HG02610 (cell line): Measurements from ENCODE around the gene PELI3.

Experiments
- ATAC-seq: cut with Tn5 transposase; IDR thresholded peaks from one replicate; pipeline ENCODE4 v1.9.1; 2021; ENCODE audit warnings: mild to moderate bottlenecking, moderate library complexity; ENCODE audit not compliant: unreplicated experiment

The PELI3 gene

DNA sequence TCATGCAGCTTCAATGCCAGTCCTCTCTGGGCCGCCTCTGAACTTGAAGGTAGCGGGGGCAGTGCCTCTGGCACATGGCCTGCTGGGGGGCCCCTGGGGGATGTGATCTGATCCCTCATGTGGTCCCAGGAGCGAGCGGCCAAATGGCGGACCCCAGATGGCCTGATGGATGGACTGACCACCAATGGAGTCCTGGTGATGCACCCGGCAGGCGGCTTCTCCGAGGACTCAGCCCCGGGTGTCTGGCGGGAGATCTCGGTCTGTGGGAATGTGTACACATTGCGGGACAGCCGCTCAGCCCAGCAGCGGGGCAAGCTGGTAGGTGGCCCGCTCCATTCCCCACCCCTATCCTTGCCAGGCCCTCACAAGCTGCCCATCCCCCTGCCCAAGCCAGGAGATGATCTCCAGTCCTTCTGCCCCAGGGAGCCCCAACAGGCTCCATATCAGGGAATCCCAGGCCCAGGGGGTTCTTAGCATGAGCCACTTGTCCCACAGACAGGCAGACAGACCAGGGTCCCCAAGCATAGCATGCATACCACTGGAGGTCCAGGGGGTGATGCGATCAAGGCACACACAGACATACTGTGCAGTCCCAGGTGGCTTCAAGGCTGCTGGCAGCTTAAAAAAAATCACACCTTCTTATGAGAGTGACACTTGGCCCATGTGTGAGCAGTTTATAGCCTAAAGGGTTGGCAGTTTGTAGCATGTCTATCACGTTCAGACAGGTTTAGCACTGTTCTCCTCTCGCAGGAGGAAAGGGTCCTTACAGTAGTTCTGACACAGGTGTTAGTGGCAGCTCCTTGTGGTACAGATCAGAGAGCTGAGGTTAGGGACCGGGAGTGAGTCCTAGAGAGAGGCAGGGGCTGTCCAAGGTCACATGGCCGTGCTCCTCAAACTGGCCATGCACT lies 7.2 kb downstream of the PELI3 start:
- ATAC-seq = no peak

DNA sequence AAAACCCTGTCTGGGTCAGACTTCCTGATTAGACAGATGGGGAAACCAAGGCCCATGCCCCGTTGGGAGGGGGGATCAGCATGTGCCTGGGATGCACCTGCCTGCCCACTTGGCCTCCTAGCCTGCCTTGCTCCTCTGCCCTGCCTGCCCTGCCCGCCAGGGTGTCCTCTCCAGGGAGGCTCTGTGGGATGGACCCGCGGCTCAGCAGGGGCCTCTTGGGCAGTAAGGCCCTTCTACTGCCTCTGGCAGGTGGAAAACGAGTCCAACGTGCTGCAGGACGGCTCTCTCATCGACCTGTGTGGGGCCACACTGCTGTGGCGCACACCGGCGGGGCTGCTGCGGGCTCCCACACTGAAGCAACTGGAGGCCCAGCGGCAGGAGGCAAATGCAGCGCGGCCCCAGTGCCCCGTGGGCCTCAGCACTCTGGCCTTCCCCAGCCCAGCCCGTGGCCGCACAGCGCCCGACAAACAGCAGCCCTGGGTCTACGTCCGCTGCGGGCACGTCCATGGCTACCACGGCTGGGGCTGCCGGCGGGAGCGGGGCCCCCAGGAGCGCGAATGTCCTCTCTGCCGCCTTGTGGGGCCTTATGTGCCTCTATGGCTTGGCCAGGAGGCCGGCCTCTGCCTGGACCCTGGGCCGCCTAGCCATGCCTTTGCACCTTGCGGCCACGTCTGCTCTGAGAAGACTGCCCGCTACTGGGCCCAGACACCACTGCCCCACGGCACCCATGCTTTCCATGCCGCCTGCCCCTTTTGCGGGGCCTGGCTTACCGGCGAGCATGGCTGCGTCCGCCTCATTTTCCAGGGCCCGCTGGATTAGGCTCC lies 8.9 kb downstream of the PELI3 start:
- no peak for ATAC-seq

DNA sequence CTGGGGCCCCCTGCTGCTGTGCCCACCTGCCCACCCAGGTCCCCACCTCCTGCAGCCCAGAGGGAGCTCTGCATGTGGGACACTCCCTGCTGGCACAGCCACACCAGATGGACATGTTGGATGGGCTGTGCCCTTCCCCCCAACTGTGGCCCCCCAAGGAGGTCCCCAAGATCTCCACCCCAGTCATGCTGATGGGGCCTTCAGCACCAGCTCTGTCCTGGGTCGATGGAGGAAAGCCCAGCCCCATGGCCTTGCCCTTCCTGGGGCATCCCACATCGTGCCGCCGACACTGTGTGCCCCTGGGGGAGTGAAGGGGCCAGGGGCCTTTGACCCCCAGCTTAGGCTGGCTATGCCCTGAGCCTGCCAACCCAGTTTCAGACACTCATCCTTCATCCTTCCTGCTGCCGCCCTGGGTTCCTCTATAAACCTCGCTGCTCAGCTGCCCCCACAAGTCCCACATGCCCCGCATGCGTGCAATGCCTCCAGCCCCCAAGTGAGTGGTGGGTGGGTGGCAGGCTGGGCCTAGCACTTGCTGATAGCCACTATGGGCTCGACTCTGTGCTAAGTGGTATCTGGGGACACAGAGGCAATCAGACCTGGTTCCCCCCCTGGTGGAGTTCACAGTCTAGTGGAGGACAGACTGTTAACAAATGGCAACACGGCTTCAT lies 9.6 kb downstream of the PELI3 start:
- no peak for ATAC-seq

DNA sequence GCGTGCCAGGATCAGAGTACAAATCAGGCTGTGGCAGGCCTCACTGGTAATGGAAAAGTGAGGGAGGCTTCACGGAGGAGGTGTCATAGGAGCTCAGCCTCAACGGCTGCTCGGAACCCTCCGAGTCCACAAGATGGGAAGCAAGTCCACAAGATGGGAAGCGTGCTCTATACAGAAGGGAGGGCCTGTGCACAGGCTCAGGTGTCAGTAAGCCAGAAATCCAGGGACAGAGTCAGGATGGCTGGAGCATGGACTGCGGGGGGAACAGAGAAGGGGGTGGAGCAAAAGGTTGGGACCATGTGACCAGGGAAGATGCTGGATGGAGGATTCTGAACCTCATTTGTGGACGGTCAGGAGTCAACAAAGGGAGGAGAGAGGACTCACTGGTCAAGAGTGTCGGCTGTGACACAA lies 10.1 kb downstream of the PELI3 start:
- ATAC-seq = no peak

DNA sequence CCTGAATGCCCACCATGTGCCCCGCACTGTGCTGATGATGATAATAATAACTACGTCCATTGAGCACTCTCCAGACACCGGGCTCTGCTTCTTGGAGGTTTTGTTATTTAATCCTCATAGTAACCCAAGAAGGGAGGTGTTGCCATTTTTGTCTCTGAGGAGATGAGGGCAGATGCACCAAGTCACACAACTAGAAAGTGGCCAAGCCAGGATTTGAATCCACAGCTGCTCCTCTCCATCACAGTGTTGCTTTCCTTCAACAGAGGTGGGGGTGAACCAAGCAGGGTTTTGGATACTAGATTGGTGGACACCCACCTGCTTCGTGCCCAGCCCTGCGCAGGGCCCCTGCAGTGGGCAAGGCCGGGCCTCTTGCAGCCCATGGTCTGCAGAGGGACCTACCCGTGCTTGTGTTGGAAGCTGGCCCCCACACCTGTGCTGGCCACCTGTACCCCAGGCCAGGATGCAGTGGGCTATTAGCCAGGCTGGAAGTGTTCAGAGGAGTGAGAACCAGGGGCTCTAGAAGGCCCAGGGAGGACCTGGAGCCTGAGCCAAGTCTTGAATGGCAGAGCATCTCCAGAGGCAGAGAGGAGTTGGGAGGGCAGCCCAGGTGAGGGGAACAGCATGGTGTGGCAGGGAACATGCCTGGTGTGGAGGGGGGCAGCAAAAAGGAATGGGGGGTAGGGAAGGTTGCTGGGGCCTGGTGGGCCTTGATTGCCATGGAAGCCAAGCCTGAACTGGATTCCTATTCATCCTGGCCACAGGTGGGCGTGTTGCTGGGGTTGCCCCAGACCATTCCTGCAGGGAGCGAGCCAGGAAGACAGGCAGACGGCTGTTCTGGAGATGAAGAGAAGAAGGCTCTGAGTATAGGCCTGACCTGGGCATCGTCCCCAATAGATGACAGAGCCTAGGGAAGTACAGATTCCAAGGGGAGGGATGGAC lies 10.8 kb downstream of the PELI3 start:
- no peak for ATAC-seq

DNA sequence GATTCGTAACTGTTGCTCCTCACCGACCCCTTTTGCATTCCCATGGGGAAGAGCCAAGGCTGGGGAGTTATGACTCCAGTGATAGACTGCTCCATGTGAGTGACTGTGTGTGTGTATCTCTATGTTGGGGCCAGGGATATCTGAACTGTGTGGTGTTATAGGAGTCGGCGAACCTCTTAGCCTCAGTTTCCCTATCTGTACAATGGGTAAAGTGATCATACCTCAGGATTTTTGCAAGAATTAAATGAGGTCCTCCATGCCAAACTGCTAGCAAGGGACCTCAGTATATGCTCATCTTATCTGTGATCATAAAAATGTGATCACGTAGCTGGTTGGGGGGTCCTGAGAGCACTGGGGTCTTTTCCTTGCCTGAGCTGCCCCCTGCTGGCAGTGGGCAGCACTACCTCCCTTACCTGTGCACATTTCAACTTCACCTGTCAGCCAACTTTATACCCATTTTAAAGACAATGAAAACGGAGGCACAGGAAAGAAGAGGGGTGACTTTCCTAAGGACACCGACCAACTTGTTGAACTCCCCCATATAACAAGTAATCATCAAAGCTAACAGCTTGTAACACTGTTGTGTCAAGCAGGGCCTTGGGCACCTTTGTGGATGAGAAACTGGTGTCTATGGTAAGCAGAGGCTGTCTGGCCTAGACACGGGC lies 12.2 kb downstream of the PELI3 start:
- ATAC-seq = no peak

DNA sequence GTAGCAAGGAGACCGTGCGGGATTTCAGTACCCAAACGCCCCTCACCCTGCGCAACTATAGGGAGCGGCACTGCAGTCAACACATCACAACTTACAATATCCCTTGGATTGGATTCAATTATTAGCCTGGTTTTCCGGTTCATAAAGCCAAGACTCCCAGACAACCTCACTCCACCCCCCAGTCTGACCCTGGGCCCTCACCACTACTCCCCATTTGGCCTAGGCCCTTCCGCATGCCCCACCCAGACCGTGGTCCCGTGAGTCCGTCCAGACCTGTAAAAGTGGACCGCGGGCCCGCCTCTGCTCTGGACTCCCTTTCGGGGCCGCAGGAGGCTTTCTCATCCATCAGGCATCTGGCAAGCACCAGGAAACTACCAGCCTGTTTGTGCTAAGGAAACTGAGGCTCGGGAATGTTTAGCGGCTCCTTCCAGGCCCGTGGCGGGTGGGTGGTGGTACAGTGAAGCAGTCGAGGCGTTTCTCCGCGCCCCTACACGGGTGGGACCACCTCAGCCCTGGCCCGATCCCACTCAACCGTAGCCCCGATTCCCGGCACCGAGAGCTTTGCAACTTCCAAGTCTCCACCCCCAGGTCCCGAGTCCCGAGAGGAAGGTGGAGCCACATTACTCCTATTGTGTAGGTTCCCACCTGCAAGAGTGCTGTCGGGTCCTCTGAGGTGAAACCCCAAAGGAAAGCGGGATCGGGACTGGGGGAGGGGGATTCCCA lies 12.8 kb downstream of the PELI3 start:
- no peak for ATAC-seq

DNA sequence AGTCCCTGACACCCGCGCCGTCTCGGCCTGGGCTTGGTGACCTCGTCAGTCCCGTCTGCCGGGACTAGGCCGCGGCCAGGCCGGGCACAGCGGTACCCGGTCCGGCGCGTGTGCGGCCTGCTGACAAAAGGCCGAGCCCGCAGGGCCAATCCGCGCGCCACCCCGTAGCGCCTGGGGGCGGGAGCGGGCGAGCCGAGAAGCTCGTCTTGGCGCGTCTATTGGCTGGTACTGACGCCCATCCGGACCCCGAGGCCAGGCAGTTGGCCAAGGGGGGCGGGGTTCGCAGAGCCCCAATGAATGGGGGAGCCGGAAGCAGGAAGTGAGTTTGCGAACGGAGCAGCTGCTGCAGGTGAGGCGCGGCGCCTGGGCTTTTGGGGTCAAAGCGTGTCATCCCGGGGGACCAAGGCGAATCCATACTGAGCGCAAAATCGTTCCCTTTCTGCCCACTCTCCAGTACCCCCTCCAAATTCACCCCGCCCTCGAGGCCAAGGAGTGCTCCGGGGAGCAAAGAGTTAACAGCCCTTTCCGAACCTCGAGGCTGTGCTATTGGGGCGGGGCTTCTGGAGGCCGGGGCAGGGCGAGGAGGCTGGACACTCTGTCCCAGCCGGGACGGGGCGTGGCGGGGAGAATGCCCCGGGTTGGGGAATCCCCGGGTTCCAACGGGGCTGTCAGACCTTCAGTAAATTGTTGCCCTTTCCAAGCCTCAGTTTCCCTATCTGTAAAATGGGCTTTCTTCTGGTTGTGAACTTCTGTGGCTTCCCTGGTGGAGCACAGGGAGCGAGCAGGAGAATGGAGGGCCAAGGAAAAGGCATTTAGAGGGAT lies 13.6 kb downstream of the PELI3 start, which contains the start of gene DPP3:
Gene DPP3, plus strand, starts transcription at position 318 of the 822 bp plus-strand sequence. CDS start 1,767 bp downstream, outside the sequence.
- ATAC-seq = peak; percentile 88

DNA sequence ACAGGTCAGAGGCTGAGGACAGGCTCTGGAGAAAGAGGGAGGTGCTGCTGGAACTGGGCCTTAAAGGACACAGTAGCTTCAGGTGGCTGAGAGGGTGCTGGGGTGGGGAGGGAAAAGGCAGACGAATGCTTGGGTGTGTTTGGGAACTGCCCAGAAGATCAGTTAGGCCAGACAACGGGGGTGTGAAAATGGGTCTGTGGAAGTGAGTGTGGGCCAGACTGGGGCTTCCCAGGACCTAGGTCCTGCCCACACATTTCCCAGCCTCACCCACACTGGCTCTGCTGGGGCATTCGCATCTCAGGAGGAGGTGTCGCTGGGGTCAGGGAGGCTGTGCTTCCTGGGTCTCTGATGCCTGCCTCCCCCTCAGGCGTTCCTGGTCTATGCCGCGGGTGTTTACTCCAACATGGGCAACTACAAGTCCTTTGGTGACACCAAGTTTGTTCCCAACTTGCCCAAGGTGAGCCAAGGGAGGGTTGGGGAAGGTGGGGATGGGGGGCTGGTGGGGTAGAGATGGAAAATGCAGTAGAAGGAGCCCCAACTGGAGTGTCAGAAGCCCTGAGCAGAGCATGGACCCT lies 18.2 kb downstream of the PELI3 start:
- ATAC-seq = no peak

DNA sequence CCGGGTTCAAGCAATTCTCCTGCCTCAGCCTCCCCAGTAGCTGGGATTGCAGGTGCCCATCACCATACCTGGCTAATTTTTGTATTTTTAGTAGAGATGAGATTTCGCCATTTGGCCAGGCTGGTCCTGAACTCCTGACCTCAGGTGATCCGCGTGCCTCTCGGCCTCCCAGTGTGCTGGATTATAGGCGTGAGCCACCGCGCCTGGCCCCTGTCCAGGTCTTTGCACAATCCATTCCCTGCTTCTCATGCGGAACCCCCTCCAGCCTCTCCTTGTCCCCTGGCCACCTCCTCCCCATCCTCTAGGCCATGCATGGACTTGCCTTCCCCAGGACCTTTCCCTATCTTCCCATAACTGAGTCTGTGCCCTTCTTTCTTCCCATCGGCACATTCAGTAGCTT lies 22.3 kb downstream of the PELI3 start:
- no peak for ATAC-seq

DNA sequence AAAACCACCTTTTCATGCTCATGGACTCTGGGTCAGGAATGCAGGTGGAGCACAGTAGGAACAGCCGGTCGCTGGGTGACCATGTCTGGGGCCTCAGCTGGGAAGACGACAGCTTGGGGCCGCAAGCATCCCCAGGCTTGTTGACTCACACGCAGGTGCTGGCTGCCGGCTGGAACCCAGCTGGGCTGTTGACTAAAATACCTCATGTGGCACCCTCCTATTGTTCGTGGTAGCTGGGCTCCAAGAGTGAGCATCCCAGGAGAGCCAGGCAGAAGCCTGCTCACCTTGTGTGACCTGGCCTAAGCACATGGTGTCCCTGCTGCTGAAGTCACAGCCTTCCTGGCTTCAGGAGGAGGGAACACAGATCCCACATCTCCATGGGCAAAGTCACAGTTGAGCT lies 22.9 kb downstream of the PELI3 start:
- ATAC-seq = no peak

DNA sequence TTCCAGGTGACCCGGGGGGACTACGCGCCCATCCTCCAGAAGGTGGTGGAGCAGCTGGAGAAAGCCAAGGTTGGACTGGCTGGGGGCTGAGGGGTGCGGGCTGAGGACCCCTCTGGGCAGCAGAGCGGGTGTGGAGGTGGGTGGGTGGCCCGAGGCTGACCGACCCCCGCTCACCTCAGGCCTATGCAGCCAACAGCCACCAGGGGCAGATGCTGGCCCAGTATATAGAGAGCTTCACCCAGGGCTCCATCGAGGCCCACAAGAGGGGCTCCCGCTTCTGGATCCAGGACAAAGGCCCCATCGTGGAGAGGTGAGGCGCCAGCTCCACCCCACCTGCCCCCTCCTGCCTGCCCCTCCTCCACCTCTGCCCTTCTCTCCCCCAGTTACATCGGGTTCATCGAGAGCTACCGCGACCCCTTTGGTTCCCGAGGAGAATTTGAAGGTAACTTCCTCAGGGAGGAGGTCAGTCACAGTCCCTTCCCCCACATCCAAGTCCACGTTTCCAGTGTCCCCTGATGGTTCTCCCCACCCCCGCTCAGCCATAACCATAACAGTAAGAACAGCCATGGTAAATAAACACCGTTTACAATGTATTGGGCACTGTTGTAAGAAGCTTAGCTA lies 24.7 kb downstream of the PELI3 start:
- no peak for ATAC-seq

DNA sequence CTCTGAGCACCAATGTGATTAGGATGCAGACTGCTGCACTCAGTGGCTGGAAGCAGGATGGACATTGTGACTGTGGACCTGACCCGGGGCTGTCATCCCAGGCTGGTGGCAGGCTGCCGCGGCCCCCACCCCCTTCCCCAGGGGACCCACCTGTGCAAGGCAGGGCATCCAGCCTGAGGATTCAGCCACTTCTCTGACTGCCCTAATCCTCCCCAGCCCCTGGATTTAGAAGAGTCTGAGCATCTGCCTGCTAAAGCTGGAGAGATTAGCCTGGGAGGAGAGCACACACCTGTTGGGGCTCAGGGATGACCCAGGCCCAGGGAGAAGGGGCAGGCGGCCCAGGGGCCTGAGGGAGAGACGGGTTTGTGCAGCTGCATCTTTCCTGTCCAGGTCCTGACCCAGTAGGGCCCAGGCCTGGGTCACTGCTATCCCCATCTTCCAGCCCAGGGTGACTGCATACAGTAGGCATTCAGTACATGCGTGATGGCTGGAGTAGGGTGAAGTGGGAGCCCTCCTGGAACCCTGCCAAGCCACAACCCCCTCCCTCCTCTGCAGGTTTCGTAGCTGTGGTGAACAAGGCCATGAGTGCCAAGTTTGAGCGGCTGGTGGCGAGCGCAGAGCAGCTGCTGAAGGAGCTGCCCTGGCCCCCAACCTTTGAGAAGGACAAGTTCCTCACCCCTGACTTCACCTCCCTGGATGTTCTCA lies 25.6 kb downstream of the PELI3 start:
- no peak for ATAC-seq

DNA sequence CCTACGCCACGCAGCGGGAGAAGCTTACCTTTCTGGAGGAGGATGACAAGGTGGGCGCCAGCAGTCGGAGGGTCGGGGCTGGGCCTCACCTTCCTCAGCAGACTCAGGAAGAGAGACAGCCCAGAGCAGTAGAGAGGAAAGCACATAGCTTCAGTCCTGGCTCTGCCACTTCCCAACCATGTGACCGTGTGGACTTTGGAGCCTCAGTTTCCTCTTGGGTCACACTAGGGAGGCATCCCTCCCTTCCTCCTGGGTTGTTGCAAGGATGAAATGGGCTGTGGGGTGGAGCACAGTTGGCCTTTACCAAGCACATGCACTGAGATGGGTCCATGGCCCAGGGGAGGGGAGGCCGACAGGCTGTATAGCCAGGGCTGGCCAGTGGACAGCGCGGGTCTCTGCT lies 26.4 kb downstream of the PELI3 start:
- ATAC-seq = no peak

DNA sequence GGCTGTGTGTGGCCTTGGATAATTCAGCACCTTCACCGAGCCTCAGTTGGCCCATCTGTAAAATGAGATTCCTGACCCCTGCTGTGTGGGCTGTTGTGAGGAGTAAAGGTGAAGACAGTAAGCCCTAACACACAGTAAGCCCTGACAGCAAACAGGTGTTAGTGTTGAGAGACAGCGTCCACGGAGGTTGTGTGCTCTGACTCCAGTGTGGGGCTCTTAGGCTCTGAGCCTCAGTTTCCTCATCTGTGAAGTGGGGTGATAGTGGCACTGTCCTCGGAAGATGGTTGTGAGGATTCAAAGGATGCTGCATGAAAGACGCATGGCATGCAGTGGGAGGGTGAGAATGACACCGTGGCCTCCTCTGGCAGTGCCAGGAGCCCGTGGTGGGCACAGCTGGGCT lies 27.8 kb downstream of the PELI3 start:
- ATAC-seq = no peak

DNA sequence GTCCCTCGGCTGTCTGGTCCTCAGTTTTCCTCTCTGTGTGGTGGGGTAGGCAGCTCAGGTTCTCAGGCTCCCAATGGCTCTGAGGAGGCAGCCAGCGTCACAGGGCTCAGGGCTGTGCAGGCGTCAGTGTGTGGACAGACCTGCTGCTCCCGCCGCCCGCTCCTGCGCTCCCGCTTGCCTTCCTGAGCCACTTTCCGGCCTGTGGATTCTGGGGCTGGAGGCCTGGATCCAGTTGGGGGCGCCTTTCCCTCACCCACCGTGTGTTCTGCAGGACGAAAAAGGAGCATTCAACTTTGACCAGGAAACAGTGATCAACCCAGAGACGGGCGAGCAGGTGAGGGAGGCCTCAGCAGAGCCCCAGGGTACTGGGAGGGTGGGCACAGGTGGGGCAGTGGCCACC lies 28.2 kb downstream of the PELI3 start:
- ATAC-seq = no peak

DNA sequence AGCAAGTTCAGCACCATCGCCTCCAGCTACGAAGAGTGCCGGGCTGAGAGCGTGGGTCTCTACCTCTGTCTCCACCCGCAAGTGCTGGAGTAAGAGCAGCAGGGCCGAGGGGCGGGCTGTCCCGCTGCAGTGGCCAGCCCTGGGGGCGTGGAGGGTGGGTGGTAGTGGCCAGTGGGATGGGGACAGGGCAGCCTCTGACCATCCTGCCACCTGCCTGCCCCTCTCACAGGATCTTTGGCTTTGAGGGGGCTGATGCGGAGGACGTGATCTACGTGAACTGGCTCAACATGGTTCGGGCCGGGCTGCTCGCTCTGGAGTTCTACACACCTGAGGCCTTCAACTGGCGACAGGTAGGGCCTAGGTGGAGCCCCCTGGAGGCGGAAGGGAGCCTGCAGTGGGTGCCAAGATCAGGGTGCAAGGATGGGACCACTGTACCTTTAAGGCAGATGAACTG lies 28.7 kb downstream of the PELI3 start:
- ATAC-seq = no peak
